Measurements from ENCODE around the gene CYP11A1.

The CYP11A1 gene

DNA sequence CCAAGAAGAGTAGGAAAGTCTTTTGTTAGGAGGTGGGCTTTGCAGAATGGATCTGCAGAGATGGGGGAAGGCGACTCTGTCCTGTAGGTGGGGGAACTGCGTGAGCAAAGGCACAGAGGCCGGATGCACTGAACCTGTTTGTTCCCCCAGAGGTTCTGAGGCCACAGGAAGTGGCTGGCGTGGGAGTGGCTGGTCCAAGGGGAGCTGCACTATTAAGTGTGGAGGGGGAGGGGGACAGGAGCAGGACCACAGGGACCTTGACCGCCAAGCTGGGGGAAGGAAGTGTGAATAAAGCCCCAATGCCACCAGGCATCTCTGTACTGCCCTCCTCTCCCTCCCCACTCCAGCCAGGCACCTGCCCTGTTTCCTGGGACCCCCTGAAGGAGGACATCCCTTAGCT, 51.8 kb downstream of the CYP11A1 start:
- no peak for TF ChIP-seq SIN3A (IDR thresholded peaks at IDR 0.05; ENCODE audit: borderline replicate concordance, insufficient read depth, low read length)
- no peak for TF ChIP-seq TAF1 (IDR thresholded peaks at IDR 0.05; ENCODE audit: borderline replicate concordance, insufficient read depth, low read length)
- no peak for TF ChIP-seq FOXP2 (optimal IDR thresholded peaks at IDR 0.05; ENCODE audit: borderline replicate concordance, extremely low read depth, extremely low read length, insufficient read depth)
- TF ChIP-seq POLR2AphosphoS5 (IDR thresholded peaks at IDR 0.05; ENCODE audit: low read depth, low read length) = no peak
- TF ChIP-seq, protein P1, sequence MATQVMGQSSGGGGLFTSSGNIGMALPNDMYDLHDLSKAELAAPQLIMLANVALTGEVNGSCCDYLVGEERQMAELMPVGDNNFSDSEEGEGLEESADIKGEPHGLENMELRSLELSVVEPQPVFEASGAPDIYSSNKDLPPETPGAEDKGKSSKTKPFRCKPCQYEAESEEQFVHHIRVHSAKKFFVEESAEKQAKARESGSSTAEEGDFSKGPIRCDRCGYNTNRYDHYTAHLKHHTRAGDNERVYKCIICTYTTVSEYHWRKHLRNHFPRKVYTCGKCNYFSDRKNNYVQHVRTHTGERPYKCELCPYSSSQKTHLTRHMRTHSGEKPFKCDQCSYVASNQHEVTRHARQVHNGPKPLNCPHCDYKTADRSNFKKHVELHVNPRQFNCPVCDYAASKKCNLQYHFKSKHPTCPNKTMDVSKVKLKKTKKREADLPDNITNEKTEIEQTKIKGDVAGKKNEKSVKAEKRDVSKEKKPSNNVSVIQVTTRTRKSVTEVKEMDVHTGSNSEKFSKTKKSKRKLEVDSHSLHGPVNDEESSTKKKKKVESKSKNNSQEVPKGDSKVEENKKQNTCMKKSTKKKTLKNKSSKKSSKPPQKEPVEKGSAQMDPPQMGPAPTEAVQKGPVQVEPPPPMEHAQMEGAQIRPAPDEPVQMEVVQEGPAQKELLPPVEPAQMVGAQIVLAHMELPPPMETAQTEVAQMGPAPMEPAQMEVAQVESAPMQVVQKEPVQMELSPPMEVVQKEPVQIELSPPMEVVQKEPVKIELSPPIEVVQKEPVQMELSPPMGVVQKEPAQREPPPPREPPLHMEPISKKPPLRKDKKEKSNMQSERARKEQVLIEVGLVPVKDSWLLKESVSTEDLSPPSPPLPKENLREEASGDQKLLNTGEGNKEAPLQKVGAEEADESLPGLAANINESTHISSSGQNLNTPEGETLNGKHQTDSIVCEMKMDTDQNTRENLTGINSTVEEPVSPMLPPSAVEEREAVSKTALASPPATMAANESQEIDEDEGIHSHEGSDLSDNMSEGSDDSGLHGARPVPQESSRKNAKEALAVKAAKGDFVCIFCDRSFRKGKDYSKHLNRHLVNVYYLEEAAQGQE (IDR thresholded peaks at IDR 0.05; ENCODE audit: insufficient read depth in 1 of 2, low read depth in 2 of 2, low read length in 2 of 2) = no peak

DNA sequence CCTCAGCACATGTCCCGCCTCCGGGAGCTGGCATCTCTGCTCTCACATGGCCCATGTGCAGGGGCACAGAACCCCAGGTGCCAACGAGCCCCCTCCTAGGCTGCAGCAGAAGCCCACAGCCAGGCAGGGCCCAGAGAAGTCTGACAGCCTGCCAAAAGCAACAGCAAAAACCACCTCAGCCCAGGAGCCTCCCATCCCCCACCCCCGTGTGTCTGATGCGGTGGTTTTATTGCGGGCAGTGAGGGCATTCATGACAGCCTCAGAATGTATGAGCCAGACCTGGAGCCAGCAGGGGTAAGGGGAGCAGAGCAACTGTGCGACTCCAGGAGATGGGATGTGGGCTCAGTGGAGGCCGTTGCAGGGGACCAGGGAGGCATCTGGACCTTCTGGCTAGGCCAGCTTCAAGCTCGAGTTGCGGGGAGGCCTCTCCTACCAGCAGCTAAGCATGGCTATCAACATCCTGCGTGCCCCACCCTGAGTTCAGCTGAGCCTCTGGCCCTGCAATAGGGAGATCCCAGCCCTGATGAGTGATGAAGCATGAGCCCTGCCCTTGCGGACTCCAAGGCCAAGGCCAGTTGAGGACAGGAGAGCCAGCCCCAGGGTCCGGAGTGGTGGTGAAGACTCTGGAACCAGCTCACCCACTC, 52.5 kb downstream of the CYP11A1 start:
- TF ChIP-seq SIN3A (IDR thresholded peaks at IDR 0.05; ENCODE audit: borderline replicate concordance, insufficient read depth, low read length) (no peak), FOXP2 (optimal IDR thresholded peaks at IDR 0.05; ENCODE audit: borderline replicate concordance, extremely low read depth, extremely low read length, insufficient read depth) (no peak), TAF1 (IDR thresholded peaks at IDR 0.05; ENCODE audit: borderline replicate concordance, insufficient read depth, low read length) (no peak), POLR2AphosphoS5 (IDR thresholded peaks at IDR 0.05; ENCODE audit: low read depth, low read length) (no peak)
- TF ChIP-seq, protein P1 (IDR thresholded peaks at IDR 0.05; ENCODE audit: insufficient read depth in 1 of 2, low read depth in 2 of 2, low read length in 2 of 2) = no peak

DNA sequence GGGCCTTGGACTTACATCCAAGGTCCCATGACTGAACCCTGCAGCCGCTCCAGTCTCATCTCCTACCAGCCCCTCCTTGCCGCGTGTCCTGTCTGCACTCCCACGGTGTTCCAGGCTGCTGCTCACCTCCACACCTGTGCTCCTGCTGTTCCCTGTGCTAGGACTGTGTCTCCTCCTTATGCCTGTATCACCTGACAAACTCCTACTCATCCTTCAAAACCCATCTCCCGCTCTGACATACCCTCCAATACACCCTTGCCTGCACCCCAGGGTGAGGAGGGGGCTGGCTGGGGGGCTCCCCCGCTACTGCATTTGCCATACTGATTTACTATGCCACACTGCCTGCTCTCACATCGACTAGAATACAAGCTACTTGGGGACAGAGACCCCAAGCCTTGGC, 53.6 kb downstream of the CYP11A1 start:
- TF ChIP-seq POLR2AphosphoS5 (IDR thresholded peaks at IDR 0.05; ENCODE audit: low read depth, low read length) (no peak), SIN3A (IDR thresholded peaks at IDR 0.05; ENCODE audit: borderline replicate concordance, insufficient read depth, low read length) (no peak), TAF1 (IDR thresholded peaks at IDR 0.05; ENCODE audit: borderline replicate concordance, insufficient read depth, low read length) (no peak), FOXP2 (optimal IDR thresholded peaks at IDR 0.05; ENCODE audit: borderline replicate concordance, extremely low read depth, extremely low read length, insufficient read depth) (no peak)
- TF ChIP-seq, protein P1 (IDR thresholded peaks at IDR 0.05; ENCODE audit: insufficient read depth in 1 of 2, low read depth in 2 of 2, low read length in 2 of 2) = no peak

- TF ChIP-seq TAF1 (IDR thresholded peaks at IDR 0.05; ENCODE audit: borderline replicate concordance, insufficient read depth, low read length) (no peak), POLR2AphosphoS5 (IDR thresholded peaks at IDR 0.05; ENCODE audit: low read depth, low read length) (no peak), SIN3A (IDR thresholded peaks at IDR 0.05; ENCODE audit: borderline replicate concordance, insufficient read depth, low read length) (no peak), FOXP2 (optimal IDR thresholded peaks at IDR 0.05; ENCODE audit: borderline replicate concordance, extremely low read depth, extremely low read length, insufficient read depth) (no peak)
- TF ChIP-seq, protein P1 (IDR thresholded peaks at IDR 0.05; ENCODE audit: insufficient read depth in 1 of 2, low read depth in 2 of 2, low read length in 2 of 2) = no peak
Measured at GRCh38 chr15:74312445-74313007, 54.9 kb downstream of the CYP11A1 start.
